Neural crest cell (in vitro differentiated cells): ENCODE data around the gene SNW1. TPM values are rescaled to one million over a fixed set of nuclear protein-coding genes. Genes with fewer than 3 reads are reported as not detected.
A peak's percentile ranks its signal among the peaks of the same experiment; 100 is the strongest.
"Not testable (repeated sequence)": the region's sequence is repeated elsewhere in the genome, so short reads cannot be mapped to it uniquely, and the experiment has no call there.

ENCODE experiments used
- DNase-seq: peaks from one replicate; pipeline ENCODE4 v3.0.0; 2021; ENCODE audit warnings: low read depth, mixed read lengths, low spot score
- H3K27ac Mint-ChIP-seq: one replicate; pipeline ENCODE4 v1.8.0; 2021; ENCODE audit warnings: mild to moderate bottlenecking, mixed read lengths; ENCODE audit not compliant: unreplicated experiment
- H3K27me3 Mint-ChIP-seq: 2 replicates; pipeline ENCODE4 v1.8.0; 2021; ENCODE audit warnings: low read depth, mild to moderate bottlenecking, mixed read lengths
- H3K36me3 Mint-ChIP-seq: 2 replicates; pipeline ENCODE4 v1.8.0; 2021; ENCODE audit warnings: low read depth, mild to moderate bottlenecking, mixed read lengths
- H3K4me1 Mint-ChIP-seq: 2 replicates; pipeline ENCODE4 v1.8.0; 2021; ENCODE audit warnings: mixed read lengths
- H3K4me3 Mint-ChIP-seq: one replicate; pipeline ENCODE4 v1.8.0; 2021; ENCODE audit warnings: mild to moderate bottlenecking, mixed read lengths
- H3K9me3 Mint-ChIP-seq: 2 replicates; pipeline ENCODE4 v1.8.0; 2021; ENCODE audit warnings: mixed read lengths
- total RNA-seq: library from RNA; stranded (reverse); gene quantifications from 2 replicates; pipeline ENCODE4 v1.2.1, GENCODE V29; 2021
- TF ChIP-seq, protein P1 (sequence below): fragments of 200-600 bp; sonication (generic); conservative IDR thresholded peaks from 2 replicates; pipeline ENCODE4 v1.5.0; 2021; ENCODE audit warnings: antibody characterized with exemption, mild to moderate bottlenecking

SNW1 gene
- total RNA-seq, 1 donor from 2014 or later: 104 TPM

DNA sequence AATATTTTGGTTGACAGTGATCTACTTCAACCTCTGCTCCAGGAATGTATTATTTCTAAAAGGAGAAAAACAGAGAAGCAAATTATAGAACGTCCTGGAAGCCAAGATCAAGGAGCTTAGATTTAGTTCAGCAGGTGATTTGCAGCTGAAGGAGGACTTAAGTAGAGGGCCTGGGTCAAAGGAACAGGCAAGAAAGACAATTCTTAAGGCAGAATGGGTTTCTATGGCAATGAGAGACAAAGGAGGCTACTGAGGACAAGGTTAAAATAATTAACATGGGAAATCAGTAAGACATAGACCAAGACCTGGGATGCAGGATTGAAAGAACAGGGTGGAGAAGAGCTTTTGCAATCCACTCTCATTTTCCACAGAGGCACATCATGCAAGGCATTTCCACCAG, 2.4 kb upstream of the SNW1 start:
- peaks cover 32% of the 10 kb centered on the region for H3K4me1 Mint-ChIP-seq
- H3K36me3 Mint-ChIP-seq: peaks cover 4% of the 10 kb centered on the region
- no peak for DNase-seq
- peak overlapping the region; percentile 34 for H3K4me3 Mint-ChIP-seq
- TF ChIP-seq, protein P1, sequence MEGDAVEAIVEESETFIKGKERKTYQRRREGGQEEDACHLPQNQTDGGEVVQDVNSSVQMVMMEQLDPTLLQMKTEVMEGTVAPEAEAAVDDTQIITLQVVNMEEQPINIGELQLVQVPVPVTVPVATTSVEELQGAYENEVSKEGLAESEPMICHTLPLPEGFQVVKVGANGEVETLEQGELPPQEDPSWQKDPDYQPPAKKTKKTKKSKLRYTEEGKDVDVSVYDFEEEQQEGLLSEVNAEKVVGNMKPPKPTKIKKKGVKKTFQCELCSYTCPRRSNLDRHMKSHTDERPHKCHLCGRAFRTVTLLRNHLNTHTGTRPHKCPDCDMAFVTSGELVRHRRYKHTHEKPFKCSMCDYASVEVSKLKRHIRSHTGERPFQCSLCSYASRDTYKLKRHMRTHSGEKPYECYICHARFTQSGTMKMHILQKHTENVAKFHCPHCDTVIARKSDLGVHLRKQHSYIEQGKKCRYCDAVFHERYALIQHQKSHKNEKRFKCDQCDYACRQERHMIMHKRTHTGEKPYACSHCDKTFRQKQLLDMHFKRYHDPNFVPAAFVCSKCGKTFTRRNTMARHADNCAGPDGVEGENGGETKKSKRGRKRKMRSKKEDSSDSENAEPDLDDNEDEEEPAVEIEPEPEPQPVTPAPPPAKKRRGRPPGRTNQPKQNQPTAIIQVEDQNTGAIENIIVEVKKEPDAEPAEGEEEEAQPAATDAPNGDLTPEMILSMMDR: no peak
- H3K27ac Mint-ChIP-seq: no peak overlapping the region
- no peaks in the 10 kb centered on the region for H3K9me3 Mint-ChIP-seq
- no peaks in the 10 kb centered on the region for H3K27me3 Mint-ChIP-seq

DNA sequence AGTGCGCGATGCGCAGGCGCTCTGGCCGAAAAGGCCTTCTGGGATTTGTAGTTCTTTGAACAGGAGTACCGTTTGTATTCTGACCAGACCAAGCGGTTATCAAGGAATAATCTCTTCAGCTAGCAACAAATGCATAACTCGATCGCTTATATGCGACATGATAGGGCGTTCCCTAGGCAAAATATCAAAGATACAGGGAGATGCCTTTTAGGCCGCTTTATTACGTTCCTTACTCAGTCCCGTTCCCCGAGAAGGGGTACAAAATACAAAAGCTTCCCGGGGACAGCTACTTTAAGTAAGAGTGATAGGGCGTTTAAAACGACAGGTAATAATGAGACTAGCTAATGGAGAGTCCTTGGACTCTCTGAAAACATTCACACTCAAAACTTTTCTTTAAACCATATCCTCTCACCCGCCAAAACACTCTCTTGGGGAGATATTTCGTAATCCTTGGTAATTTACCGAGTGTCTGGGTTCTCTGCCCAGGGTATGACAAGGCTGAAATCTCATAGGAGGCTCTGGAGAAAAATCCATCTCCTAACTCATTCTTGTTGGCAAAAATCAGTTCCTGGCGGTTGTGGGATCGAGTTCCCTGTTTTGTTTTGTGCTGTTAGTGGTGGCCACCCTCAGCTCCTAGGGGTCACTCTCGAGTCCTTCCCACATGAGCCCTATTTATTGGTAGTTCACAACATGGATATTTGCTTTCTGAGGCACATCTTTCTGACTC, 412 bp upstream of the SNW1 start:
- Mint-ChIP-seq H3K4me3 (peak overlapping the region; percentile 99), H3K36me3 (peaks cover 7% of the 10 kb centered on the region), H3K4me1 (peaks cover 39% of the 10 kb centered on the region), H3K27me3 (no peaks in the 10 kb centered on the region), H3K27ac (peak overlapping the region; percentile 99), H3K9me3 (no peaks in the 10 kb centered on the region)
- peak; percentile 12 for DNase-seq
- TF ChIP-seq, protein P1: peak; percentile 37

DNA sequence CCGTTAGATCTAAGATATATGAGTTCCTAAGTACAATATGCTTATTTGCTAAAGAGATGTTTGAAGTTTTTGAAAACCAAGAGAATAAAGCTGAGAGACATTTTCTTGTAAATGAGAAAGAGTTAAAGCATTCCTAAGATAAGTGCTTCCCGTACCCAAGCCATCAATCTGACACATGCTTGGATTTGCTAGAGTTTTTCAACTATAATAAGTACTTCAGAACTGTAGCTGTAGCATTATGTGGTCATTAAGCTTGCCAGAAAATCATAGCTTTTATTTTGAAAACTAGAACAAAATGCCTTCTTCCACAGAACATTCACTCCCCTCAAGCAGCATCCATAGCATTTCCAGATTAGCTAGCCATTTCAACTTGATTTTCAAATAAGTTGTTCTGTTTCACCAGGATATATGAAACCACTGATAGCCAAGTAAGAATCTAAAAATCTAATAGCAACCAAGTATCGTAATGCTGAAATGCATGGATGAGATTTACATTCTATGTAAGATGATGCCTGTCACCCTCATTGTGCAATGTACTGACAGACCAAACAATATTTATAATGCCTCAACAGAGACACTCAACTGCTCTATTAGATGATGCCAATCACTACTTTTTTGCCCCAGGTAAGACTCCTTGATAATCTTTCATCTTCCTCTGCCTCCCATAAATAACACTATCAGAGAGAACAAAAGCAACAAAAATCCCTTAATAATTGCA, 8.0 kb downstream of the SNW1 start:
- Mint-ChIP-seq H3K27ac (no peak overlapping the region), H3K4me1 (peaks cover 5% of the 10 kb centered on the region), H3K9me3 (no peaks in the 10 kb centered on the region), H3K36me3 (peaks cover 30% of the 10 kb centered on the region), H3K27me3 (no peaks in the 10 kb centered on the region), H3K4me3 (no peak overlapping the region)
- no peak for DNase-seq
- TF ChIP-seq, protein P1: no peak

DNA sequence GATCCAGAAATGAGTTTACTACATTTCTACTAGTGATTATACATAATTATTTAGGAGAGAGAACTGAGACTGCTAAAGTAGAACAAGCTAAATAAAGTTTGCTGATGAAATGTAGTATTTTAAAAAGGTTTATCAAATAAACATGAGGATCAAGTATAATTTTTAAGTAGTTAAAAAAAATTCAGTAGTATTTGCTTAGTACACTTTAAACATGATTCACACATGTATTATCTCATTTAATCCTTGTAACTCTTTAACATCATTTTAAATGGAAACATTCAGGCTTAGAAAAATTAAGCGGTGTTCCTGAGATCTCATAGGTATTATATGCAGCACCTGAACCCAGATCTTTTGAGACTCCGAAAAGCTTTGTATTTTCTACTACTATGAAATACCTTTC, 8.7 kb downstream of the SNW1 start:
- H3K27me3 Mint-ChIP-seq: no peaks in the 10 kb centered on the region
- TF ChIP-seq, protein P1: no peak
- no peaks in the 10 kb centered on the region for H3K9me3 Mint-ChIP-seq
- H3K36me3 Mint-ChIP-seq: peaks cover 30% of the 10 kb centered on the region
- DNase-seq: no peak
- no peaks in the 10 kb centered on the region for H3K4me1 Mint-ChIP-seq
- H3K4me3 Mint-ChIP-seq: no peak overlapping the region
- H3K27ac Mint-ChIP-seq: no peak overlapping the region

DNA sequence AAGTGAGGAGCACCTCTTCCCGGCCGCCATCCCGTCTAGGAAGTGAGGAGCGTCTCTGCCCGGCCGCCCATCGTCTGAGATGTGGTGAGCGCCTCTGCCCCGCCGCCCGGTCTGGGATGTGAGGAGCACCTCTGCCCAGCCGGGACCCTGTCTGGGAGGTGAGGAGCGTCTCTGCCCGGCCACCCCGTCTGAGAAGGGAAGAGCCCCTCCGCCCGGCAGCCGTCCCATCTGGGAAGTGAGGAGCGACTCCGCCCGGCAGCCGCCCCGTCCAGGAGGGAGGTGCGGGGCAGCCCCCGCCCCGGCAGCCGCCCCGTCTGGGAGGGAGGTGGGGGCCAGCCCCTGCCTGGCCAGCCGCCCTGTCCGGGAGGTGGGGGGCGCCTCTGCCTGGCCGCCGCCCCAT, 13.5 kb downstream of the SNW1 start:
- H3K27ac Mint-ChIP-seq, DNase-seq, H3K9me3 Mint-ChIP-seq, H3K27me3 Mint-ChIP-seq, H3K4me1 Mint-ChIP-seq, H3K4me3 Mint-ChIP-seq: not testable (repeated sequence)
- H3K36me3 Mint-ChIP-seq: peaks cover 29% of the 10 kb centered on the region
